GM21515 (cell line): ENCODE data around the gene ADAM19.

ENCODE experiments used
- ATAC-seq: cut with Tn5 transposase; IDR thresholded peaks from one replicate; pipeline ENCODE4 v1.9.1; 2021; ENCODE audit not compliant: unreplicated experiment

ADAM19 gene

DNA sequence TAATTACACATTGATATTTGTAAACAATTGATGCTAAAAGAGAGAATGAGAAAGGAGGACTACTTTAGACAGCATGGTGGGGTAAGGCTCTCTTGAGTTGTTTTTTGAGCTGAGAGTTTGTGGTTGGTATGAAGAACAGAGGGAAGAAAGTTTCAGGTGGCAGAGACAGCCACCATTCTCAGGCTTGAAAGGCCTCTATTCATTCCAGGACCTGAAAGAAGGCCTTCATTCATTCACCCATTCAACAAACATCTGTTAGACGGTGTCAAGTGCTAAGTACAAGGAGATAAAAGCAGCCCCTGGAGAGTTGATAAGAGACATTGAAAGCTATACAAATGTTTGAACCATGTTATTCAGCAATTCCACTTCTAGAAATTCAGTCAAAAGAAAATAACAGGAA, 21.7 kb upstream of the ADAM19 start:
- no peak for ATAC-seq

- peak; percentile 85 for ATAC-seq
Observed at GRCh38 chr5:157596487-157596886, 20.9 kb upstream of the ADAM19 start.

DNA sequence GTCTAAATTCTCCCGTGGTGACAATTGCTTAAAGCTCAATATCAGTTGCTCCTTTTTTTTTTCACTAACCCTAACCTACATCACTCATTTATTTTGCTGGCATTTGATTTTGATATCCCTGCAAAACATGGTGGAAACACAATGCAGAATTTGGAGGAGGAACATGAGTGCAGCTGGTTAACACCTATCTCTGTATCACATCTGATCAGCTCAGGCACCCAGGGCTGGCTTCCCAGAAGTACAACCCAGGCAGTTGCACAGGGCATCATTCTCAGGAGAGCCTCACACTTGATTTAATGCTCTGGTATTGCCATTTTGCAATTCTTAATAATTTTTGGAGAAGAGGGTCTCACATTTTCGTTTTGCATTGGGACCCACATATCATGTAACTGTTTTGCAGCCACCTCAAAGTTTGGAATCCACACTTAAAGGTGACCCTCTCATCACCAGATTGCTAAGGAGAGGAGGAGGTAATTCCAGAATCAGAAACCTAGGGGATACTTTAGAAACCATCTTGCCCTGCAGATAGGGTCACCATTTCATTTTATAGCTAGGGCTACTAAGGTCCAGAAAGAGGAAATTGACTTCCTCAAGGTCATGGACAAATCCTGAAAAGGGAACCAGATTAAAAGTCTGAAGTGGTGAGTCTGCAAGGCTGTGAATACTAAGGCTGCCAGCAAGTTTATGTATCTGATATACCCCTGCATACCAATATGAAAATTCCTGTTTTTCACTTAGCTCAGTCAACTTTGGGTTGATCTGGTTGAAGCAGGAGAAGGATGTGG, 19.3 kb upstream of the ADAM19 start:
- no peak for ATAC-seq

- no peak for ATAC-seq
Observed at GRCh38 chr5:157594257-157594656, 18.7 kb upstream of the ADAM19 start.

DNA sequence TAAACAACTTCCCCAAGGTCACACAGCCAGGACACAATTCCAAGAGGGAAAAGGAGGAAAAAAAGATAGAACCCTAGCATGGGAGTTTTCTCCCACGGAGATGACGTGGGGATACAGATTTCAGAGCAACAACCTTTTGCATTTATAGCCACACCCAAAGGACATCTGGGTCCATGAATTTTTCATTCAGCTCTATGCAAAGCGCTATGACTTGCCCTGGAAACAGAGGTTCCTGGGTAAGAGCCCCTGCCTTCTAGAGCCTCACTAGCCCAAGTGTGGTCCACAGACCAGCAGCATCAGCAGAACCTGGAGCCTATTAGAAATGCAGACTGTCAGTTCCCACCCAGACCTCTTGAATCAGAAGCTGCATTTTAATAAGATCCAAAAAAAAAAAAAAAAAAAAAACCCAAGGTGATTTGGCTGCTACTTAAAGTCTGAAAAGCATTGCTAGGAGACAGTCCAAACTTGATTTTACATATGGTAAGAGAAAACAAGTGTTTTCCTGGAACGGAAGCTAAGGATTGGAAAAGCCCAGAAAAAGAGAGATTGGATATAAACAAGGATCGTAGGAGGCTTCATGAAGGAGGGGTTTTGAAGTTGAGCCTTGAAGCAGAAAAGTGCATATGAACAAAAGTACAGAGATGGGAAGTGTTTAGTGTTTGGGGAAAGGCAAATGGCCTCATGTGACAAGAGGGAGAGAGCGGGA, 17.6 kb upstream of the ADAM19 start:
- no peak for ATAC-seq

GRCh38 chr5:157592594-157592993, 17.0 kb upstream of the ADAM19 start:
- no peak for ATAC-seq

DNA sequence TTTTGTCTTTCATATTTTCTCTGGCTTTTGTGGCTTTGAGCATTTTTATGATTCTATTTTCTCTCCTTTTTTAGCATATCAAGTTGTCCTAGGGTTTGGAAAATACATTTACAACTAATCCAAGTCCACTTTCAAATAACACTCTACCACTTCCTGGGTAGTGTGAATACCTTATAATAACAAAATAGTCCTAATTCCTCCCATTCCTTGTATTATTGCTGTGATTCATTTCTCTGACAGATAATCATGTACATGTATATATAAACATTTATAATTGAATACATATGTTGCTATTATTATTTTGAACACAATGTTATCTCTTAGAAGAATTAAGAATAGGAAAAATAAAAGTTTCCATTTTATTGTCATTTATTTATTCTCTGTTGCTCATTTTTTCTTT, 14.9 kb upstream of the ADAM19 start:
- ATAC-seq = no peak

DNA sequence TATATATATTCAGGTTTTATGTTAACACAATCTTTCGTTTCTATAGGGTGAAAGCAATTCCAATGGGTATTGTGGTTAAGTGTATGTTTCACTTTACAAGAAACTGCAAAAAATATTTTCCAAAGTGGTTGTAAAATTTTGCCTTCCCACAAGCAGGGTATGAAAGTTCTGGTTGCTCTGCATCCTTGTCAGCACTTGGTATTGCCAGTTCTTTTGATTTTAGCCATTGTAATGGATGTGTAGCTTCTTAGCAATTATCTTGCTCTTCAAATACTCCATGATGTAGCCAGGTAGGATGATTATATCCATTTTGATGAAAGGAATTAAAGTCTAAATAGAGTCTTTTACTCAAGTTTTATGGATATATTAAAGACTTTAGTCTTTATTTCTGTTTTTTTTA, 9.1 kb upstream of the ADAM19 start:
- ATAC-seq = no peak

- ATAC-seq = peak; percentile 46
Observed at GRCh38 chr5:157582731-157583620, 7.4 kb upstream of the ADAM19 start.

DNA sequence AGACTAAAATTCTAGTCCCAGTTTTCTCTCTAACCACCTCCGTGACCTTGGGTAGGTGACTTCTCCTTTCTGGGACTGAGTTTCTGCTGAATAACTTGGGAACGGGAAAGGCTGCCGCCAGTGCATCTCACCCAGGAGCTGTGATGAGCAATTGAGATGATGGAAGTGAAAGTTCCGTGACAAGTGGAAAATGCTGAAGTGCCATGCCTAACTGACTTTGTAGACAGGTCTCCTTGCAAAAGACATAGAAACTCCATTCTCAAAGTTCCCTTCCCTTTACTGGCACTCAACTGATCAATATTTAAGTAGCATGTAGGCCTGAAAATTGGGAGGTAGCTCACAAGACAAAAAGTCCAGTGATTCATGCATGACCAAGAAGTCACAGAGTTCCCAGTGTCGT, 6.3 kb upstream of the ADAM19 start:
- no peak for ATAC-seq

- no peak for ATAC-seq
Observed at GRCh38 chr5:157578079-157578780, 2.7 kb upstream of the ADAM19 start.

DNA sequence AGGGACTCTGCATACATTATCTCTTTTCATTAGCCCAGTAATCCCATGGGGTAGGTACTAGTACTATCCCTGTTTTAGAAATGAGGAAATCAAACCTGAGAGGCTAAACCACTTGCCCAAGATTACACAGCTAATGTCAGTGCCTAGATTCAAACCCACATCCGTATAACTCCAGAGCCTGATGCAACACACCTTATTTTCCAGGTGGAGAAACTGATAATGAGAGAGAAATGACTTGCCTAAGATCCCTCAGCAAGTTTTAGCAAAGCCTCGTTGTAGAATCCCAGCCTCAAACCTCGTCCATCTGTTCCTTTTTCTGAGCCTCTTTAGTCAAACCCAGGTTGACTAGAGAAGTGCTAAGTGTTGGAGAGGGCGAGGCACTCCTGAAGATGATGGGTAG, 1.1 kb upstream of the ADAM19 start:
- no peak for ATAC-seq

GRCh38 chr5:157574456-157575380, 857 bp downstream of the ADAM19 start:
- ATAC-seq = peak; percentile 5

DNA sequence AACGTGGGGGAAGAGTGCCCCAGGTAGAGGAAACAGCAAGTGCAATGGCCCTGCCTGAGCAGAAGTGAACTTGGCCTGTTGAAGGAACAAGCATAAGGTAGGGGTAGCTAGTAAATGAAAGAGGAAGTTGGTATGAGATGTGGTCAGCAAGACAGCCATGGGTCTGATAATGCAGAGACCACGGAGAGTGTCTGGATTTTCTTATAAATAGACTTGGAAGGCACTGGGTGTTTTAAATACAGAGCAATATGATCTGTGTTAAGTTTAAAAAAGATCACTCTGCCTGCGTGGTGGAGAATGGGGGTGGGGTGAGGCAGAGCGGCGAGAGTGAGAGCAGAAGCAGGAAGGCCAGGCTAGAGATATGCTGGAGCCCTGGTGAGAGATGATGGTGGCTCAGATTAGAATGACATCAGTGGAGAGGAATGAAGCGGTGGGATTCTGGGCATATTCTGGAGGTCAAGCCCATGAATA, 4.2 kb downstream of the ADAM19 start:
- ATAC-seq = peak; percentile 85

GRCh38 chr5:157570531-157571200, 4.9 kb downstream of the ADAM19 start:
- peak; percentile 18 for ATAC-seq

GRCh38 chr5:157568720-157569119, 6.9 kb downstream of the ADAM19 start:
- ATAC-seq = no peak

DNA sequence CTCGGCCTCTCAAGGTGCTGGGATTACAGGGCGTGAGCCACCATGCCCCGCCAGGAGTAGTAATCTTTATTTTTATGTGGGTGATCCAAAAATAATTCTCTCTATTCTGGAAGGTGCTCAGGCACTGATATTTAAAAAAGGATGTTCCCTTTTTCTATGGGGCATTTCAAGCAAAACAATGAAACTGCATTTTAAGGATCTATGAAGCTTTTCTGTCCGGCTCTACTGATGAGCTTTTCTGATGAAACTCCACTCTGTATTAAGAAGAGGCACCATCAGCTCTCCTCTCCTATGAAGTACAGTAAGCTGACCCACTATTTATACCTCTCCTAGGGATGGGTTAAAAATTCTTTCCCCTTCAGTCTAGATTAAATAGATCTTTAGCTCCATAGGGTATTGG, 7.4 kb downstream of the ADAM19 start:
- ATAC-seq = no peak

DNA sequence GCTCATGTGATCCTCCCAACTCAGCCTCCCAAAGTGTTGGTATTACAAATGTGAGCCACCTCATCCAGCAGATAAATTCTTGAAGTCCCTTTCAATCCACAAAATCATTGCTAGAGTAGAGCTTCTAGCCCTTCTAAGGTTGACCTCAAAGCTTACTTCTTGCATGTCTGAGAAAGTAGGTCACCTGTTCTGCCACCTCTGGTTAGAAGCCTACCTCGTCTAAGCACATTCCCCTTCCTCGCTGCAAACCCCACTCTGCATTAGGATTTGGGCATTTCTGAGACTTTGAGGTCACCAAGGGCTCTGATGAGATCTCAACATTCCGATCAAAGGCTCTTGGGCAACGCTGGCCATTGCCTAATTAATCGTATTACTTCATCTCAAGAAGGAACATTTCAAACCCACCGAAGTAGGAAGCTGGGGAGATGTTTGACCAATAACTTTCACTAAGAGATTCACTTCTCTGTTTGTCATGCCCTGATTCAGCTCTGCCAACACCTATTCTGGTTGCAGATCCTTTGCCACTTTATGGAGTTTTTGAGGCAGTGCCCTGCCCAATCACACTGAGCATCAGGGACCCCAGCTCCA, 8.6 kb downstream of the ADAM19 start:
- ATAC-seq = no peak
